NCI-H1048 (cell line): ENCODE data around the gene NAV2.

Experiments used
- DNase-seq: peaks from one replicate; lab custom pipeline; 2025; lab: John Stamatoyannopoulos, UW

The NAV2 gene

GRCh38 chr11:19718951-19719350, 6.3 kb downstream of the NAV2 start:
- DNase-seq = no peak

GRCh38 chr11:19719960-19720359, 7.3 kb downstream of the NAV2 start:
- DNase-seq = no peak

GRCh38 chr11:19721176-19721575, 8.5 kb downstream of the NAV2 start:
- DNase-seq = no peak

DNA sequence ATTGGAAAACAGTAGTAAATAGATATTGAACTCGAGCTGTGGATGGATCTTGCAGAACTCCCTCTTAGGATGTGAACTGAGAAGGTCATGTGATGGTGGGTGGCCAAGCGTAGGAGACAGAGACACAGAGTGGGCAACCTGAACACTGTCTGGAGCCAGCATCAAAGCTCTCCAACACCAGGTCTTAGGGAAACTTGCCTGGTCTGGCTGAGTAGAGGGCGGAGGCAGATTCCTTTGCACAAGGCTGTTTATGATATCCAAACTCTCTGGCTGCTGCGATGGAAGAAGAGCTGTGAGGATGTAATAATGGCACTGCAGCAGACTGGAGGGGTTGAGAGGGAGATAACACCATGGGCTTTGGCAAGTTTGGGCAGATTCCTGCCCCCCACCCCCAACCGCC, 10.1 kb downstream of the NAV2 start:
- DNase-seq = no peak

DNA sequence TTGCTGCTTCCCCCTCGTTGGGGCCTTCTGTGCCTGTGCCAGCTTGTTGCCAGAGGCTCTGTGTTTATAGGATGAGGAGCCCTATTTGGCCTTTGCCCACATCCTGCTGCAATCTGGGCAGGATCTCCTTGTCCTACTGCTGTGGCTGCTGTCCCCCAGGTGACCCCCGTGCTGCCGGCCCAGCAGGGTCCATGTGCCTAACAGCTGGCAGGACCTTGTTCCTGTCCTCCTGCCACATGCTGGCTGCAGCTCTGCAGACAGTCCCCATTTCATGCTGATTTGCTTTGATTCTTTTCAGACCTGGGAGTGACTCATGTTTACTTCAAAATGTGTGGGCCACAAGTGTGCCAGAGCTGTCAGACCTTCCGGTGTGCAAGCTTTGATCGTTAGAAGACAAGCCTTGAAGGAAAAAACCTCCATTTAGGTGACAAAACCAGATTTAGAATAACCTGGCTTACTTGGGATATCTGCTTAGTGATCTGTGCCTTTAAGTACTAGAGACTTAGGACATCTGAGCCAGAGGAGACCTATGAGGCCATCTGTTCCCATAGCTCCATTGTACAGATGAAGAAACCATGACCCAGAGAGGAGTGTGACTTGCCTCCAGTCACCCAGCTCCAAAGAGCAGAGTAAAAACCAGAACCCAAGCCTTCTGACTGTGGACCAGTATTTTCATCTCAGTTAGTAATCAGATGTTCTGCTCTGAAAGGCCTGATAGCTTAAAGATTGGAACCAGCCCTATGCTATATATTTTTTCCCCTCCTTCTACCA, 11.1 kb downstream of the NAV2 start:
- DNase-seq = no peak

DNA sequence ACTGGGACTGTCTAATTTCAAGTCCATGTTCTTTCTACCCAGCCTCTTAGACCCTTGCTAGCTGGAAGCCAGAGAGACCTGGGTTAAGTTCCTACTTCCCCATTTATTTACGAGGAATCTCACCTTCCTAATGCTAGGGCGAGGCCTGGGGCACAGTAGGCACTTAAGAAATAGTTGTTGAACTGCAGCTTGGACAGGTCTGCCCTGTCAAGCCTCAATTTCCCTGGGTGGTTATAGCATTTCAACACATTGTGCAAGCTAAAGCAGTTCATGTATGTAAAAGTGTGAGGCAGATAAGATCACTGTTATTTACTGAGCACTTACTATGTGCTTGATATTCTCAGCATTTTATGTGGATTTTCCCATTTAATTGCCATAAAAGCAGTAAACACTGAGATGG, 12.1 kb downstream of the NAV2 start:
- DNase-seq = no peak

DNA sequence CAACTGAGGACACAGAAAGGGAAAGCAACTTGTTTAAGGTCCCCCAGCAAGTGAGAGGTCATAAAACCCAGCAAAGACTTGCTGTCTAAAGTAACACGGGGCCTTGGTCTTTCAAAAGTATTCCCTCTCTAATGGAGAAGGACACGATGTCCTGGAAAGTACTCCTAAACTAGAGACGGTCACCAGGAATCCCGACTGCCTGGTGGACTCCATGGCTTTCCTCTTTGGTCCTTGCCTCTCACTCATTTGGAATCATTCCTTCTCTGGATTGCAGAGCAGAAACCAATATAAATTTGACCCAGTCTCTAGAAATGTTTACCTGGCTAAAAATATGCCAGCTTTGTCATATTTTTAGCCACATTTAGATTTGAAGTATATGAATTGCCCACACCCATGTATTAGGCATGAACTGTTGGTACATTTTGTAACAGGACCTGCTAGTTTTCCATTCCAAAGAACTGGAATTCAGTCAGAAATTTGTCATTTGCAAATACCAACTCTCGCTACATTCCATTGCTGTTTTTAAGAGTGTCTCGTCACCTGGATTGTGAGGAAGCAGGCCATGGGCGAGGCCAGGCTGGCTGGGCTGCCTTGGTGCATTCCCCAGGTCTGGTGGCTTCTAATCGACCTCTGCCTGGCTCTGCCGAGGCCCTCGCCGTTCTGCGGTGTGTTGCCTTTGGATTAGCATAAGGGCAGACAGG, 12.9 kb downstream of the NAV2 start:
- no peak for DNase-seq

GRCh38 chr11:19727246-19727645, 14.6 kb downstream of the NAV2 start:
- no peak for DNase-seq

GRCh38 chr11:19728436-19728835, 15.8 kb downstream of the NAV2 start:
- DNase-seq = no peak

DNA sequence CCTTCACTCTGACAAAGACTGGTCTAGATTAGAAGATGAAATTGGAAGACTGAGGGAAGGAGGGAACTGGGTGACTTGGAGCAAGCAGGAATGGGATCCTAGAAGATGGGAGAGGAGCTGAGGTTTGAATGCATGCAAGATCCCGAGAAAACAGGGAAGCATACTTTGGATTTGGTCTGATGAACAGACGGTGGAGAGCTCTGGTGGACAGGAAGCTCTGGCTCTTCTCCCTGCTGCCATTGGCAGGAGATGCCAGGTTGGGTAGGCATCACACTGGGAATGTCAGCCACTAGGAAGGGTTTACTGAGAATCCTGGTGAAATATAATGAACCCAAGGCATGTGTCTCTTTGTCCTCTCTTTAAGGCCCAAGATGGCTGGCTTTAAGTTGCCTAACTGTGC, 16.5 kb downstream of the NAV2 start:
- DNase-seq = no peak

DNA sequence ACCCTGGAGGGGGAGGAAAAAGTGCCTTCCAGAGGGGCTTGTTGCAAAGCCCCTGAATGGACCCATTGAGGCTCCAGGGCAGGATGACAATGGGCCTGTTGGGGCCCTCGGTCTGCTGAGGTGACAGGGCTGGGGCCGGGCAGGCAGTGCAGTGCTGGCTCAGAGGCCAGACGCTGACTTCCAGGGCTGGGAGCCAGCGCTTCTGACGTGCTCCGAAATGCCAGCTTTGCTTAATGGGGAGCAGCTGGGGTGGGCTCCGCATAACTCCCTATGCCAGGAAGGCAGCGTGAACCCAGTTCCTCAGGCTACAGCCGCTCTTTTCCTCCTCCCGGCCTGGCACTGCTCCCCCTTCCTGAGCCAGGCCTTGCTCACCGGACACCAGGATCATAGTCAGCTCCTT, 17.7 kb downstream of the NAV2 start:
- DNase-seq = no peak

GRCh38 chr11:19734171-19734570, 21.5 kb downstream of the NAV2 start:
- DNase-seq = no peak

DNA sequence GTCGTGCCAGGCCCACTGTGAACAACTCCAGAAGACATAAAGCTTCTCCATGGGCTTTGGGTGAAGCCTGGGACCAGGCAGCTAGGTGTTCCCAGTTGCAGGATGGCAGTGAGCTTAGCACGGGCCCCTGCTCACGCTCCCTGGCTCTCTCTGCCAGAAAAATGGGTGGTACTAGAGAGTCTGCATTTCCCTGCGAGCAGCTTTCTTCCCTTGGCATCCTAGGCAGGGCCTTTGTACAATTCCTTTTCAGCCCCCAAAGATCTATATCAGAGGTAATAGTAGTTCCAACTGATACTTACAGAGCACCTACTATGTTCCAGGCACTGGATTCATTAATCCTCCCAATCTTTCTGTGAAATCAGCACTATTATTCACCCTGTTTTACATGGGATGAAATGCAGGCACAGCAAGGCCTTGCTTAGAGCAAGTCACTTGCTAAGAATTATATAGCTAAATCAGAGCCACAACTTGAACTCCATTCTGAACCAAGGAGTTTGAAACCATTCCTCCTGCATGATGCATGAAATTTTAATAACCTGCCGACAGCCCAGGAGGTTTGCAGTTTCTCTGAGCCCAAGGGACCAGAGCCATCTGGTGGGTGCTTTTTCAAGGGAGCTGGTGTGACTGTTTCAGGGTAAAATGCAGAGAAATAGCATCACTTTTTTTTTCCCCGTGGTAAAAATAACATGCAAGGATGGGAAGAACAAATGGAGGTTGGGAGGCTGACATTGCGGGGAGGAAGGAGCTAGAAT, 22.7 kb downstream of the NAV2 start:
- DNase-seq = no peak

- no peak for DNase-seq
Observed at GRCh38 chr11:19735909-19736498, 23.4 kb downstream of the NAV2 start.

GRCh38 chr11:19736831-19737230, 24.2 kb downstream of the NAV2 start:
- DNase-seq = no peak

- DNase-seq = no peak
Observed at GRCh38 chr11:19737575-19737974, 24.9 kb downstream of the NAV2 start.

DNA sequence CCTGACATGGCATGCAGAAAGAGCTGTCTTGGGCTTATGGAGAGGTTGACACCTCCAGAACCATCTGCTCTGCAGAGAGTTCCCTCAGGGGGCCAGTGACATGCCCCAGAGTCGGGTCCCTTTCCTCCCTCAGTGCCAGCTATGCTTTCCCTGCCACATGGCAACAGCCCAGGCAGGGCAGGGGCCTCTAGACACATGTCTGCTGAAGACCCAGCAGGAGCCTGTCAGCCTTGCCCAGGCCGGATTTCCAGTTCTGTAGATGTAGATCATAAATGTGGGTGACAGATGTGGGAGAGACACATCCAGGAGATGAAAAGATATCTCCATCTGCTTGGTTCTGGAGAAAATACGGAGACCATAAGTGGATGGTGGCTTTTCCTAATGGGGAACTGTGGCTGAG, 25.5 kb downstream of the NAV2 start:
- DNase-seq = no peak

DNA sequence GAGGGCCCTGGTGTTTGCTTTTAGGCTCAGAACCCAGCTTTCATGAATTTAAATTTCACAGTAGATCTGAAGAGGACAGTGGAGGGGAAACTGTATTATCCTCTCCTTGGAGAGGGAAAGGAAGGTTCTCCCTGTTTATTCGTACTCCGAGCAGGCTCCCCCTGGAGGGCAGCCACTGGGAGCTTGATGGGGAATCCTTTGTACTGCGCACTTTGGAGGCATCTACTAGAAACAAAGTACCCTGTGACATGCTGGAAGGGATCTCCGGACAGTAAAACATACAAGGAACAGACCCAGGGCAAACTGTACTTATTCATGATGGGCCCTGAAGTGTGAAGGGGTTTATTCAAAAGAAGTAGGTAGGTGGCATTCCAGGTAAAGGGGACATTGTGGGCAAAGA, 27.2 kb downstream of the NAV2 start:
- no peak for DNase-seq

GRCh38 chr11:19740586-19740985, 27.9 kb downstream of the NAV2 start:
- DNase-seq = no peak

- DNase-seq = no peak
Observed at GRCh38 chr11:19742588-19743292, 30.1 kb downstream of the NAV2 start.

DNA sequence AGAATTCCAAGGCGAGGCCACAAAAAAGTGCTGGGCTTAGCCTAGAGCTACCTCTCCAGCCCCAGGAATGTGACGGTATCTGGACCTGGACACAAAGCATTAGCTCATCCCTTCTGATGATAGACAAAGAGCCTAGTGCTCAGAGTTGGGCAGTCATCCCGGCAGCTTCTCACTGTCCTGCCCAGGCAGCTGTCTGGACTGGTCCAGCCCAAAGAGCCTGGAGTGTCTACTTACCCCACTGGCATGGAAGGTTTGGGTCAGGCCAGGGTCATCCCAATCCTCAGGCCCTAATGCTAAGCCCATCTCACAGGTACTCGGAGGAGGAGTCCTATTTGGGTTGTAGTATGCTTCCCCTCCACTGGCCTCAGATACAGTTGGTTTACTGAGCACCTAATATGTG, 31.0 kb downstream of the NAV2 start:
- no peak for DNase-seq

DNA sequence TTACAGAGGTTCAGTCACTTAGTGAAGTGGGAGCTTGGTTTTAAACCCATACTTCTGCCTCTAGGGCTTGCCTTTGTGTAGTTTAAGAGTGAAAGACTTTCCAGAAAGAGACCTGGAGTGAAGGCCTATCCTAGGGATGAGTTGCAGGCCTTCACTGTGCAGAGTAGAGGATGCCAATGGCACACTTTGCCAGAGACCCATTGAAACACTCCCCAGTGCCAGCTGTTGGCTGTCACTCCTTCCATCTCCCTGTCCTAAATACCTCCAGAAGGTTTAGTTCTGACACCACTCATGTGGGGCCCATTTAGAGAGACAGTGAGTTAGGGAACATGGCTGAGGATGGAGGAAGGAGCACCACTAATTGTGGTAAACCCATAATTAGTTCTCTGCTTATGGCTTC, 31.5 kb downstream of the NAV2 start:
- DNase-seq = no peak
